Astrocyte (in vitro differentiated cells and primary cell): ENCODE measurements around the gene SIRPB2.

Source experiments
- EZH2 ChIP-seq: IDR thresholded peaks from 2 replicates; pipeline ENCODE4 v1.6.1; 2012; ENCODE audit warnings: mild to moderate bottlenecking, low read length, inconsistent platforms; ENCODE audit not compliant: insufficient read depth
- TF ChIP-seq, protein P1 (sequence below): IDR thresholded peaks from 2 replicates; pipeline ENCODE4 v1.5.1; 2011; ENCODE audit warnings: low read depth, mild to moderate bottlenecking, inconsistent platforms, low read length, moderate library complexity; ENCODE audit not compliant: insufficient read depth

DNA sequence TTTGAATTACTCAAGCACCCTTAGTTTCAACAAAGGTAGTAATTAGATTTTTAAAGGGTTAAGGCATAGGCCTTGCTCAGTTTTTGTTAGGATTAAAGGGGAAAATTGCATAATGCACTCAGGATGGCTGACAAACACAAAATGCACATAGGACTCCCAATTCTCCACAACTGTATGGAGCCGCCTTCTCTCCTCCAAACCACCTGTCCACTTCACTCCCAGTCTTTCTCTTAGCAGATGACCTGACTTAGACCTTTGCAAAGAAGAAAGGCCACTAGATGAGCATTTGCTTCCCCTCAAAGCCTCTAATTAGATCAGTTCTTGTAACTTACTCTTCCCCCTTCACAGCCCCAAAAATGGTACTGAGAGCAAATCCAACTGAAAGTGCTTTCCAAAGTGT, 44.7 kb downstream of the SIRPB2 start:
- TF ChIP-seq, protein P1, sequence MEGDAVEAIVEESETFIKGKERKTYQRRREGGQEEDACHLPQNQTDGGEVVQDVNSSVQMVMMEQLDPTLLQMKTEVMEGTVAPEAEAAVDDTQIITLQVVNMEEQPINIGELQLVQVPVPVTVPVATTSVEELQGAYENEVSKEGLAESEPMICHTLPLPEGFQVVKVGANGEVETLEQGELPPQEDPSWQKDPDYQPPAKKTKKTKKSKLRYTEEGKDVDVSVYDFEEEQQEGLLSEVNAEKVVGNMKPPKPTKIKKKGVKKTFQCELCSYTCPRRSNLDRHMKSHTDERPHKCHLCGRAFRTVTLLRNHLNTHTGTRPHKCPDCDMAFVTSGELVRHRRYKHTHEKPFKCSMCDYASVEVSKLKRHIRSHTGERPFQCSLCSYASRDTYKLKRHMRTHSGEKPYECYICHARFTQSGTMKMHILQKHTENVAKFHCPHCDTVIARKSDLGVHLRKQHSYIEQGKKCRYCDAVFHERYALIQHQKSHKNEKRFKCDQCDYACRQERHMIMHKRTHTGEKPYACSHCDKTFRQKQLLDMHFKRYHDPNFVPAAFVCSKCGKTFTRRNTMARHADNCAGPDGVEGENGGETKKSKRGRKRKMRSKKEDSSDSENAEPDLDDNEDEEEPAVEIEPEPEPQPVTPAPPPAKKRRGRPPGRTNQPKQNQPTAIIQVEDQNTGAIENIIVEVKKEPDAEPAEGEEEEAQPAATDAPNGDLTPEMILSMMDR, result no peak
- TF ChIP-seq EZH2, result no peak
